Nucleus accumbens (tissue), 56 donors: ENCODE results near the gene IL19.
"Not testable (repeated sequence)": the region's sequence is repeated elsewhere in the genome, so short reads cannot be mapped to it uniquely, and the experiment has no call there.

Experiments used
- DNase-seq, 56 donors: peaks; one replicate each; lab custom pipeline; 2025; lab: John Stamatoyannopoulos, UW

Gene IL19

GRCh38 chr1:206772243-206772937 lies 1.8 kb downstream of the IL19 start, which contains the start of gene IL10:
Gene IL10, minus strand, starts transcription at chr1:206772494. Its CDS starts 59 bp downstream, at chr1:206772435.
- DNase-seq = peak in 6 of 56 donors; percentile 3 to 24 (median 4)

DNA sequence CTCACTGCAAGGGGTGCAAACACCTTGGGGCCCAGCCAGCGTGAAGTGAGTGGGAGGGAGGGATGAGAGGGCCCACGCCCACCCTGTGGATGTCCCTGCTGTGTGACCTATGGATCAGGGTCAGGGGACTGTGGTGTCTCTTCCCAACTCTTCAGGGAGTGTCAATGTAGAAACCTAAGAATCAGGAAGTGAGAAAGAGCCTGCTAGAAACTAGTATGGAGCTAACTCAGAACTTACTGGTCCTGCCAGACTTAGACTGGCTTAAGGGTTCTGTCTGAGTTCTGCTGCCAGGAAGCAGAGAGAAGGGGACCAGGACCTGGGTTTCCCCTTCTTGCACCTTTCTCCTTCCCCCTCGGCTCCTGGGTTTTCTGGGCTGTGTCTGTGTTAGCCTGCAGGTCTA lies 3.5 kb downstream of the IL19 start:
- DNase-seq = no peak

DNA sequence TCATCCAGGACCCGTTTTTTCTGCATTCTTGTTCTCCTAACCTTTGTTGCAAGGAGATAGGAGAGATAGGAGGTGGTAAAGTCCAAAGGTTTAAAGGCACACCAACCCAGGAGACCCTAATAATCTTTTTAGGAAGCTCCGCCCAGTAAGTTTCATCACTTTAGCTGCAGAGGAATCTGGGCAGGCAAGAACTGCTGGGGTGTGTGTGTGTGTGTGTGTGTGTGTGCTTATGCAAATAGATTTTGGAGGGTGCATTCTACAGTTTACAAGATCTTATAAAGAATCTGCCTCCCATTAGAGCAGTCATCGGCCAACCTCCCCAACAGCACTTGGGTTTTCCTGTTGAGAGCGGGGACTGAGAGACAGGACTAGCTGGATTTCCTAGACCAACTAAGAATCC lies 5.7 kb downstream of the IL19 start:
- DNase-seq = no peak

DNA sequence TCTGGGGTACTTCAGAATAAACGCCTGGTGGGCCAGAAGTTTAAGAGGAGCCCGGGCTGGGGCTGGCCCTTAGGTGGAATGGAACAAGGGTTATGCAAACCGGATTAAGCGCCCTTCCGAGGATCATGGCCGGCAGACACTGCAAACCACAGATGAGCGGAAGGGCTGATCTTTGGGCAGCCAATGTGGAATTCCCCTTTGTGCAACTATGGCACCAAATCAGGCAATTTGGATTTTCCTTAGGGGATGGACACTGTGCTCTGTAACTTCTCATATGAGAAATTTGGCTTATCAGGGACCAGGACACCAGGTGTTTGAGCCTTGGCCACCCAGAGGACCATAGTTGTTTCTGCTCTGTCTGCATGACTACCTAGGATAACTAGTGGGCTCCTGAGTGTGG lies 7.5 kb downstream of the IL19 start:
- no peak for DNase-seq

GRCh38 chr1:206778911-206779310 lies 8.3 kb downstream of the IL19 start:
- DNase-seq = not testable (repeated sequence)

- no peak for DNase-seq
These were observed 9.1 kb downstream of the IL19 start for GRCh38 chr1:206779638-206780037.

- no peak for DNase-seq
These were observed 11.9 kb downstream of the IL19 start for GRCh38 chr1:206782448-206782847.

DNA sequence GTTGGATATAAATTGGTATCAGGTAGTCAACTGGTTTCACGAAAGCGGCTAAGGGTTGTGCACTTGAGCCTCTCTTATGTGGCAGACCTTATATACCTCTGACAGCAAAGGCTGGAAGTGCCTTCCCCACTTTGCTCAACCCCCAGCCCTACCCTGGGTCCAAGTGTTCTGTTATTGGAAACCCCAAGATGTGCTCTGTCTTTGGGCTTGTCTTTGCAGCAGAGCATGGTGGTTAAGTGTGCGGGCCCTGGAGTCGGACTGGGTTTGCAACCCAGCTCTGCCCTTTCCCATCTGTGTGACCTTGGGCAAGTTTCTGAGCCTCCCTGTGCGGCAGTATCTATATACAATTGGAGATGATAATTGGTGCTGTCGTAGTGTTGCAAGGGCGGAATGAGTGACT lies 12.9 kb downstream of the IL19 start:
- DNase-seq = no peak

DNA sequence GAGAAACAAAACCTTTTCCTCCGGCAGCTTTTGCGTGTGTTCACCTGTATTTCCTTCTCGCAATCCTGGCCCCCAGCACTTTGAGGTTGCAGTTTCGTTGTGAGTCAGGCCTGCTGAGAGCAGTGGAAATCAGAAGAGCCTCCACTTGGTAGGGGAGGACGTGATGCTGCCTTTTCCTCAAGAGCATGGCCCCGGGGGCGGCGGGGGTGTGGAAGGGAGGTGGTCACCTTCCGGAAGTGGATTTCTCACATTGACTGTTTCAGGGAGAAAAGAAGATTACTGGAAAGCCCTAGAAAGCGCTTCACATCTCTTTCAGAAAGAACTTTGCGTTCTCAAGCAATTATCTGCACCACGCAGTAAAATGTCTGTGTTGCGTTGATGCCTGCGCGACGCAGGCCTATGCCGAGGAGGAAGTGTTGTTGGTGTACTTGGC lies 13.9 kb downstream of the IL19 start:
- DNase-seq = no peak

- no peak for DNase-seq
These were observed 14.7 kb downstream of the IL19 start for GRCh38 chr1:206785182-206785765.

DNA sequence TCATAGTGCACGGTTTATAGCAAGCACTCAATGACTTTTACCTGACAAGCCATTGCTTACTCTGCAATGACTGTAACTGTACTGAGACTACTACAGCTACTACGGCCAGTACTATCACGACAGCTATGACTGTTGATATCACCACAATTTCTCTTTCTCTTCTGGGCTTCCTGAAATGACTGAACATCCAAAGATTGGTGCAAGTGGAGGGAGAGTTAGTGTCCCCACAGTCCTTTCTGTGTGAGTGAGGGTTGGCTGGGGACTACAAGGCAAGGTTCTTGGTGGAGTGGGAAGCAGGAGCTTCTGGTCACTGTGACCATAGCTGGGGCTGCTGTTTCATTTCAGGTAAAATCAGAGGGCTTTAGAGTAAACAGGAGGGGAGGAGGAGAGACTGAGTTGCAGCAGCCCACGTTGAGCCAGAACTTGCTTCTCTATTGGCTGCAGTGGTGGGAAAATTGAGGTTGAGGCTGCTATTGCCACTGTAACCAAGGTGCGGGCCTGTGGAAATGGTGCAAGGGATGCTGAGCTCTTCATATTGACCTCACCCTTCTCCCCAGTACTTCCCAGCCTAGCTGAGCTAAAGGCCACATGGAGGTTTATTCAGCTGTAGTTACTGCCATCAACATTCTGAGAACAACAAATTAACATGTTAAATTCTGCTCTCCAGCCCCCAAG lies 15.8 kb downstream of the IL19 start:
- no peak for DNase-seq

GRCh38 chr1:206787891-206788290 lies 17.3 kb downstream of the IL19 start:
- DNase-seq = no peak

GRCh38 chr1:206788487-206789050 lies 18.0 kb downstream of the IL19 start:
- DNase-seq = no peak

DNA sequence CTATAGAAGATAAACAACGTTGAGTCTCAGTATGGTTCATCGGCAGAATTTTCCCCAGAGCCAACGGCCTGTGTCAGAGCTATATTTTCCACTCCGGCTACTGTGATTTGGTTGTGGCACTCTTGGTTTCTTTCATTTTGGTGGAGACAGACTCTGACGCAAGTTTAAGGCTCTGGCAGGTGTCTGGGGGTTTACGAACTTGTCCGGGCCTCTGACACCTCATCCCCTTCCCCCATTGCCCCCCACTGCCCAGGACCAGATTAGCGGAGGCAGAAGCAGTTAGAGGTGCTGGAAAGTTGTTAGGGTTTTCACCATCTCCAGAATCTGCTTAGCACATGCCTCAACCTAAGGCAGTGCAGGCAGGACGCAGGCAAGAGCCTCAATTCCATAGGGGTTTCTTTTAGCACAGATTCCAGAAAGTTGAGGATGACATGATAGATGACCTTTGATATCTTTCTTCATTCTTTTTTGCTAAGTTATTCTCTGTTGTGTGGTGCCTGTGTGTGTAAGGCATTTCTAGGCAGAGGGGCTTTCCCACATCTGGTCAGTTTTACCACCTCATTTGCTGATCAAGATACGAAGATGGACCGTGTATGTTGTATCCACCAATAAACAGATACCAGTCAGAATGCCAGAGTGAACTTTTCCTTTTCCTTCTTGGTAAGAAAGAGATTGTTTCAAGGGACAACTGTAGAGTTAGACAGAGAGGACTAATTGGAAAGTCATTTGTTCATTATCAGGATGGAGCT lies 20.1 kb downstream of the IL19 start:
- DNase-seq = no peak

- DNase-seq = no peak
These were observed 22.5 kb downstream of the IL19 start for GRCh38 chr1:206792939-206793607.

DNA sequence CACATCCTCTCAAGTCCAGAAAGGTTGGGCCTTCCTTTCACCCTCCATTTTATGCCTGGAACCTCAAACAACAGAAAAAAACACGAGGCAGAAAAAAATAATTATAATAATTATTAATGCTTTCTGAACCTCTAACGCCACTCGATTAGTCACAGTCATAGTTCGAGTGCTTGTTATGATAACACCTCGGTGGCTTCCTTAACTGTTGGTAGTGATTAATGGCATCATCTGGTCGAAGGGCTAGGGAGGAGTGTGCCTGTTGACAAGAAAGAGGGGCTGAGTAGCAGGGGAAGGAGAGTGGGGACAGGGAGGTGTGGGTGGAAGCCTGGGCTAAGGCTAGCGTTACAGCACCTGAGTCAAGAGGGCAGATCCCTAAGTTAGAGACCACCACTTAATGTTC lies 23.0 kb downstream of the IL19 start:
- DNase-seq = no peak

GRCh38 chr1:206794294-206794908 lies 23.8 kb downstream of the IL19 start:
- DNase-seq = no peak

DNA sequence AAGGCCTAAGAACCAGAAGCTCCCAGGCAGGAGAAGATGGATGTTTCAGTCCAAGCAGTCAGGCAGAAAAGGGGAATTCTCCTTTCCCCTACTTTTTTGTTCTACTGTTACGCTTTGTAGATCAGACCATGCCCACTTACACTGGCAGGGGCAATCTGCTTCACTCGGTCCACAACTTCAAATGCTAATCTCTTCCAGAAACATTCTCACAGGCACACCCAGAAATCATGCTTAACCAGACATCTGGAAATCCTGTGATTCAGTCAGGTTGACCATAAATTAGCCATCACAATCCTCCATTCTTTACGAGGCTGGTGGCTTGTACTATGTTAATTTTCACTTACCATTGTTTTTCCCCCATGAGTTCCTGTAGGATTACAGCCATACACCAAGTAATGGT lies 25.5 kb downstream of the IL19 start:
- no peak for DNase-seq

DNA sequence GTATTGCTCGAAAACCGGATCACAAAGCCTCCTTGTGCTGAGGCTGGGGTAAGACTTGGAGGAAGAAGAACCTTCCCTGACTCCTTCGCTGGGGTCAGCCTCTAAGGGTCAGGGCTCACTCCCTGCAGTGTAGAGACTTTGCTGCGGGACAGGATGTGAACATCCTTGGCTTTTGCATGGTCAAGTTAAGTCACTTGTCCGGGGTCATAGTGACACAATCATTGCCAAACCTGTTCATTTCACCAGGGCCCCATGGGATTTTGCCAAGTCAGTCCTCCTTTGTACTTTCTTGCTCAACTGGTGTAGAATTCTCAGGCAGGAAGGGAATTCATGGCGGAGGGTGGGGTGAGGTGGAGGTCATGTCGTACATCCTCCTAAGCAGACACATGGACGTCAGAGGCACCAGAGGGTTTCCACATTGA lies 26.4 kb downstream of the IL19 start:
- DNase-seq = no peak
